RWPE2 (cell line): ENCODE measurements around the gene TOM1L1.

Experiments
- ATAC-seq: fragments of 200-7000 bp; cut with Tn5 transposase; 3 replicates; pipeline ENCODE4 v1.9.1; 2021; ENCODE audit warnings: low read depth
- DNase-seq: peaks from one replicate; pipeline ENCODE4 v3.0.0-alpha.2; 2020; ENCODE audit warnings: low spot score
- H3K27ac ChIP-seq: fragments of 450-650 bp; 2 replicates; pipeline ENCODE4 v1.5.1; 2017; ENCODE audit warnings: mild to moderate bottlenecking; ENCODE audit not compliant: poor library complexity, severe bottlenecking
- H3K27me3 ChIP-seq: fragments of 250-450 bp; sonication (Bioruptor Pico); 2 replicates; pipeline ENCODE4 v1.5.1; 2021; ENCODE audit warnings: mild to moderate bottlenecking, moderate library complexity; ENCODE audit not compliant: insufficient read depth, poor library complexity, severe bottlenecking
- H3K36me3 ChIP-seq: fragments of 250-450 bp; sonication (Bioruptor Pico); 2 replicates; pipeline ENCODE4 v1.5.1; 2020; ENCODE audit warnings: low read depth, mild to moderate bottlenecking, moderate library complexity
- H3K4me1 ChIP-seq: fragments of 250-450 bp; sonication (Bioruptor Pico); 2 replicates; pipeline ENCODE4 v1.5.1; 2021; ENCODE audit warnings: mild to moderate bottlenecking, moderate library complexity; ENCODE audit not compliant: insufficient read depth, poor library complexity, severe bottlenecking
- H3K4me3 ChIP-seq: fragments of 250-450 bp; sonication (Bioruptor Pico); 2 replicates; pipeline ENCODE4 v1.5.1; 2021; ENCODE audit warnings: mild to moderate bottlenecking, moderate library complexity; ENCODE audit not compliant: severe bottlenecking
- H3K9me3 ChIP-seq: fragments of 250-450 bp; sonication (Bioruptor Pico); 2 replicates; pipeline ENCODE4 v1.5.1; 2021; ENCODE audit warnings: mild to moderate bottlenecking, moderate library complexity; ENCODE audit not compliant: severe bottlenecking
- CTCF ChIP-seq: fragments of 450-650 bp; IDR thresholded peaks from one replicate; pipeline ENCODE4 v1.5.1; 2017; ENCODE audit warnings: mild to moderate bottlenecking, moderate library complexity; ENCODE audit not compliant: poor library complexity, severe bottlenecking

TOM1L1 gene

GRCh38 chr17:54945671-54946070 is 45.0 kb downstream of the TOM1L1 start:
- H3K27me3 ChIP-seq = no peaks in the 10 kb centered on the region
- no peaks in the 10 kb centered on the region for H3K9me3 ChIP-seq
- ATAC-seq (no peak), DNase-seq (no peak)
- peaks cover 13% of the 10 kb centered on the region for H3K4me1 ChIP-seq
- H3K4me3 ChIP-seq = no peak overlapping the region
- TF ChIP-seq CTCF = no peak
- H3K27ac ChIP-seq = no peak overlapping the region
- H3K36me3 ChIP-seq = peaks cover 65% of the 10 kb centered on the region

GRCh38 chr17:54947396-54947795 is 46.7 kb downstream of the TOM1L1 start:
- H3K4me3 ChIP-seq = no peak overlapping the region
- no peak for ATAC-seq
- TF ChIP-seq CTCF = no peak
- H3K27me3 ChIP-seq = no peaks in the 10 kb centered on the region
- H3K9me3 ChIP-seq = no peaks in the 10 kb centered on the region
- H3K36me3 ChIP-seq = peaks cover 65% of the 10 kb centered on the region
- H3K27ac ChIP-seq = peak overlapping the region; percentile 20
- DNase-seq = no peak
- H3K4me1 ChIP-seq = peaks cover 13% of the 10 kb centered on the region

- DNase-seq = no peak
- Histone ChIP-seq H3K9me3 (no peaks in the 10 kb centered on the region), H3K4me1 (peaks cover 13% of the 10 kb centered on the region), H3K4me3 (no peak overlapping the region), H3K27me3 (no peaks in the 10 kb centered on the region), H3K36me3 (peaks cover 57% of the 10 kb centered on the region), H3K27ac (peak overlapping the region; percentile 20)
- peak; percentile 95 for ATAC-seq
- no peak for TF ChIP-seq CTCF
These were observed 47.7 kb downstream of the TOM1L1 start for GRCh38 chr17:54948380-54948779.

- Histone ChIP-seq H3K36me3 (peaks cover 66% of the 10 kb centered on the region), H3K27ac (no peak overlapping the region), H3K27me3 (no peaks in the 10 kb centered on the region), H3K9me3 (no peaks in the 10 kb centered on the region), H3K4me1 (peaks cover 13% of the 10 kb centered on the region), H3K4me3 (no peak overlapping the region)
- TF ChIP-seq CTCF = no peak
- no peak for ATAC-seq
- DNase-seq = no peak
These were observed 49.5 kb downstream of the TOM1L1 start for GRCh38 chr17:54950116-54950515.

- Histone ChIP-seq H3K4me1 (peaks cover 13% of the 10 kb centered on the region), H3K36me3 (peaks cover 58% of the 10 kb centered on the region), H3K9me3 (no peaks in the 10 kb centered on the region), H3K27ac (no peak overlapping the region), H3K4me3 (no peak overlapping the region), H3K27me3 (no peaks in the 10 kb centered on the region)
- DNase-seq = no peak
- ATAC-seq = no peak
- TF ChIP-seq CTCF = no peak
These were observed 50.6 kb downstream of the TOM1L1 start for GRCh38 chr17:54951286-54951685.
